GM23248 (cell line): ENCODE measurements around the gene IRAK1.

Source experiments
- EZH2 ChIP-seq: fragments of 200-600 bp; sonication (generic); IDR thresholded peaks from 2 replicates; pipeline ENCODE4 v1.6.1; 2018; ENCODE audit warnings: antibody characterized with exemption, mild to moderate bottlenecking; ENCODE audit not compliant: insufficient read depth, poor library complexity, severe bottlenecking
- EZH2phosphoT487 ChIP-seq: fragments of 200-600 bp; sonication (generic); IDR thresholded peaks from 2 replicates; pipeline ENCODE4 v1.6.1; 2018; ENCODE audit warnings: antibody characterized with exemption, moderate library complexity, mild to moderate bottlenecking, low read depth; ENCODE audit not compliant: insufficient read depth

DNA sequence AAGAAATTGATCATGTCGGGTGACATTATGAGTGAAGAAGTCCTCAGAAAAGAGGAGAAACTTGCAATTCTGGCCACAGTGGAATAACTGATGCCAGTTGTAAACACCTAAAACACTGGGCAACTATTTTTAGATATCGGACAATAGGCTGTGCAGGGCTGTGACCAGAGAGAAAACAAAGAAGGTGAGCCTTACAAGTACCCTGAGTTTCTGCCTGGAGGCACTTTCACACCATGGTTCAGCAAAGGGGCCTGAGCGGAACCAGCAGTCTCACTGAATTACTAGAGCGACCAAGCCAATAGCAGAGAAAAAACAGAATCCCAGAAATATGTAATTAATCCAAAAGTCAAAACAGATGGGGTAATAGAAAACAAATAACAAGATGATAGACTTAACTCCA lies 11.2 kb downstream of the IRAK1 start:
- TF ChIP-seq EZH2 (no peak), EZH2phosphoT487 (no peak)
